Activated T-cell treated with anti-CD3 and anti-CD28 coated beads, Interleukin-2, amount 50 U/mL, for 24 hours (primary cell): ENCODE measurements around the gene TNFRSF21.

ENCODE experiments used
- DNase-seq: peaks from one replicate; pipeline ENCODE4 v3.0.0-alpha.2; 2020
- H3K27ac Mint-ChIP-seq: 2 replicates; pipeline ENCODE4 v1.8.0; 2020; ENCODE audit warnings: mild to moderate bottlenecking, mixed read lengths
- H3K27me3 Mint-ChIP-seq: 2 replicates; pipeline ENCODE4 v1.8.0; 2020; ENCODE audit warnings: mixed read lengths
- H3K36me3 Mint-ChIP-seq: 2 replicates; pipeline ENCODE4 v1.8.0; 2020; ENCODE audit warnings: low read depth, mixed read lengths
- H3K4me1 Mint-ChIP-seq: 2 replicates; pipeline ENCODE4 v1.8.0; 2020; ENCODE audit warnings: low read depth, mixed read lengths
- H3K4me3 Mint-ChIP-seq: 2 replicates; pipeline ENCODE4 v1.8.0; 2020; ENCODE audit warnings: mild to moderate bottlenecking, moderate library complexity, mixed read lengths
- H3K9me3 Mint-ChIP-seq: 2 replicates; pipeline ENCODE4 v1.8.0; 2020; ENCODE audit warnings: mixed read lengths

Gene TNFRSF21

DNA sequence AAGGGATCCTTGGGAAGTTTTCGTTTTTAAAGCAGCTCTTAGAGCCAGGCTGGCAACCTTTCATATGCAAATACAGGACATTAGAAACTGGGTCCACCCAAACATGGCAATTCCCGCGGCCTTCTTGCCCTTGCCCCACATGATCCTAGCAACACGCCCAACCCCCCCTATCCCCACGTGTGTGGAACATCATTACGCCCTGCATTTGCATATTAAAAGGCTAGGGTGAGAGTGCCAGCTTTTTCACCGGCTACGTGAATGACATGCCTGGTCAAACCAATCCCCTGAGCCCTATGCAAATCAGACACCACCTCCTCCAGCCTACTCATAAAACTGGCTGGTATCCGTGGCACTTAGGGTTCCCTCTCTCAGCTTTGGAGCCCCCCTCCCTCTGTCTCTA lies 88.1 kb downstream of the TNFRSF21 start:
- Mint-ChIP-seq H3K4me1 (no peaks in the 10 kb centered on the region), H3K27ac (no peak overlapping the region), H3K27me3 (no peaks in the 10 kb centered on the region), H3K9me3 (no peaks in the 10 kb centered on the region), H3K36me3 (no peaks in the 10 kb centered on the region), H3K4me3 (no peak overlapping the region)
- no peak for DNase-seq

GRCh38 chr6:47209632-47210031 lies 100.1 kb downstream of the TNFRSF21 start:
- H3K4me3 Mint-ChIP-seq: no peak overlapping the region
- no peaks in the 10 kb centered on the region for H3K9me3 Mint-ChIP-seq
- H3K4me1 Mint-ChIP-seq: no peaks in the 10 kb centered on the region
- no peaks in the 10 kb centered on the region for H3K36me3 Mint-ChIP-seq
- no peaks in the 10 kb centered on the region for H3K27me3 Mint-ChIP-seq
- H3K27ac Mint-ChIP-seq: no peak overlapping the region
- no peak for DNase-seq

DNA sequence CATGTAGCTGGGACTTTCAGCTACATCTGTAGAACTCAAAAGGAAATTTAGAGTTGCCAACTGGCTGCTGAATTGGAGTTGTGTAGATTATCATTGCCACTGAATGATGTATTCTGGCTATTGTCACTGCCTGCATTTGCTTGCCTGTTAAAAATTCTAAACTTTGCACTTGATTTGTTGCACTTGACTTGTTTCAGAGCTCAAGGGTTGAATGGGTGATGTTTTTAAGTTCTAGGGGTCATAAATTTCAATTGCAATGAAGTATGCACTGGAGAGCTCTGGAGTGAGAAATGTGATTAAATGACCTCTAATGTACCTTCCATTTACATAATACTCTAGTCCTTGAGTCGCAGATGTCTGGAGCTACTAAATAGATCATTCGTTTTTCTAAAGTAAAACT lies 102.4 kb downstream of the TNFRSF21 start:
- Mint-ChIP-seq H3K4me3 (no peak overlapping the region), H3K27ac (no peak overlapping the region), H3K27me3 (no peaks in the 10 kb centered on the region), H3K9me3 (no peaks in the 10 kb centered on the region), H3K36me3 (no peaks in the 10 kb centered on the region), H3K4me1 (peaks cover 17% of the 10 kb centered on the region)
- no peak for DNase-seq

DNA sequence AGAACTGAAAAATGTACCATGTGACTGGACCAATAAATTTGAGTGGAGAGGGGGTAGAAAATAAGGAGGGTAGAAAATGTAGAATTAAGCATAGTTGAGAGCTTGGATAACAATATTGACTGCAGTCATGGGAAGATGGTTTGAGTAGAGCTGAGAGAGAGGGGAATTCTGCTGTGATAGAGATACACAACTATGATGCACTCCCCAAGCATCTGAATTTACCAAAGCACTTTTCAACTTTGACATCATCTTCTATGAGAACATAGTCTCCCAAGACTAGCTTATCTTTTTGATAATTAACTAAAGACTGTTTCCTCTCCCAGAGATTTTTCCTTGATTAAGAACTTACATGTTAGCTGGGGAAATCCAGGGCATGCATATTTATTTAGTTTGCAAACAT lies 103.1 kb downstream of the TNFRSF21 start:
- Mint-ChIP-seq H3K4me1 (peaks cover 17% of the 10 kb centered on the region), H3K4me3 (no peak overlapping the region), H3K9me3 (no peaks in the 10 kb centered on the region), H3K36me3 (no peaks in the 10 kb centered on the region), H3K27ac (no peak overlapping the region), H3K27me3 (no peaks in the 10 kb centered on the region)
- no peak for DNase-seq

- H3K9me3 Mint-ChIP-seq: no peaks in the 10 kb centered on the region
- no peaks in the 10 kb centered on the region for H3K36me3 Mint-ChIP-seq
- peaks cover 21% of the 10 kb centered on the region for H3K4me1 Mint-ChIP-seq
- no peak overlapping the region for H3K4me3 Mint-ChIP-seq
- H3K27me3 Mint-ChIP-seq: no peaks in the 10 kb centered on the region
- DNase-seq: no peak
- H3K27ac Mint-ChIP-seq: no peak overlapping the region
These were observed 105.6 kb downstream of the TNFRSF21 start for GRCh38 chr6:47203938-47204611.

- no peaks in the 10 kb centered on the region for H3K9me3 Mint-ChIP-seq
- no peak for DNase-seq
- H3K4me3 Mint-ChIP-seq: no peak overlapping the region
- H3K4me1 Mint-ChIP-seq: peaks cover 23% of the 10 kb centered on the region
- peak overlapping the region; percentile 48 for H3K27ac Mint-ChIP-seq
- H3K27me3 Mint-ChIP-seq: no peaks in the 10 kb centered on the region
- H3K36me3 Mint-ChIP-seq: no peaks in the 10 kb centered on the region
These were observed 106.3 kb downstream of the TNFRSF21 start for GRCh38 chr6:47203266-47203937.

DNA sequence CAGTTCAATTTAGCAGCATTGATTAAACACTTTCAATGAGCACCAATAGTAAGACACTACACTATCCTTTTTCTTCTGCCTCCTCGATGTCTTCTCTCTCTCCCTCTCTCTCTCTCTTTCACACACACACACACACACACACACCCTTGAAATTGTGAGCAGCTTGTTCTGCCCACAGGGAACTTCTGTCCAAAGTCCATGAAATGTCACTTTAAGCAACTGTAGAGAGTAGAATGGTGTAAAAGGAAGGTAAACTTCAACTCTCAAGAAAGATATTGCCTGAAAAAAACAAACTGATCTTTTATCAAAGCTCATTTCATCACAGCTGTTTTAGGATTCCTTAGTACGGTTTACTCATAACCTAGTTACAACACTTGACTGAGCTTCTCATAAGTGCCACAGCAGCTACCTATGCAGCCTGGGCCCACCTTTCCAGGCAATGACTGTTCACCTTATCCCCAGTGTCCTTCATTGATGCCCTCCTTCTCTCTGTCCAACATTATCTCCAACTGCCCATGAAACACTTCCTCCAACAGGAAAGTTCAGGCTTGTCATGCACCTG lies 107.0 kb downstream of the TNFRSF21 start:
- Mint-ChIP-seq H3K27me3 (no peaks in the 10 kb centered on the region), H3K36me3 (no peaks in the 10 kb centered on the region), H3K4me1 (peaks cover 29% of the 10 kb centered on the region), H3K27ac (peak overlapping the region; percentile 48), H3K4me3 (no peak overlapping the region), H3K9me3 (no peaks in the 10 kb centered on the region)
- DNase-seq: no peak

GRCh38 chr6:47200536-47201334 lies 109.0 kb downstream of the TNFRSF21 start:
- no peaks in the 10 kb centered on the region for H3K36me3 Mint-ChIP-seq
- no peaks in the 10 kb centered on the region for H3K9me3 Mint-ChIP-seq
- no peak for DNase-seq
- H3K27me3 Mint-ChIP-seq: no peaks in the 10 kb centered on the region
- H3K4me3 Mint-ChIP-seq: no peak overlapping the region
- no peak overlapping the region for H3K27ac Mint-ChIP-seq
- H3K4me1 Mint-ChIP-seq: peaks cover 32% of the 10 kb centered on the region

DNA sequence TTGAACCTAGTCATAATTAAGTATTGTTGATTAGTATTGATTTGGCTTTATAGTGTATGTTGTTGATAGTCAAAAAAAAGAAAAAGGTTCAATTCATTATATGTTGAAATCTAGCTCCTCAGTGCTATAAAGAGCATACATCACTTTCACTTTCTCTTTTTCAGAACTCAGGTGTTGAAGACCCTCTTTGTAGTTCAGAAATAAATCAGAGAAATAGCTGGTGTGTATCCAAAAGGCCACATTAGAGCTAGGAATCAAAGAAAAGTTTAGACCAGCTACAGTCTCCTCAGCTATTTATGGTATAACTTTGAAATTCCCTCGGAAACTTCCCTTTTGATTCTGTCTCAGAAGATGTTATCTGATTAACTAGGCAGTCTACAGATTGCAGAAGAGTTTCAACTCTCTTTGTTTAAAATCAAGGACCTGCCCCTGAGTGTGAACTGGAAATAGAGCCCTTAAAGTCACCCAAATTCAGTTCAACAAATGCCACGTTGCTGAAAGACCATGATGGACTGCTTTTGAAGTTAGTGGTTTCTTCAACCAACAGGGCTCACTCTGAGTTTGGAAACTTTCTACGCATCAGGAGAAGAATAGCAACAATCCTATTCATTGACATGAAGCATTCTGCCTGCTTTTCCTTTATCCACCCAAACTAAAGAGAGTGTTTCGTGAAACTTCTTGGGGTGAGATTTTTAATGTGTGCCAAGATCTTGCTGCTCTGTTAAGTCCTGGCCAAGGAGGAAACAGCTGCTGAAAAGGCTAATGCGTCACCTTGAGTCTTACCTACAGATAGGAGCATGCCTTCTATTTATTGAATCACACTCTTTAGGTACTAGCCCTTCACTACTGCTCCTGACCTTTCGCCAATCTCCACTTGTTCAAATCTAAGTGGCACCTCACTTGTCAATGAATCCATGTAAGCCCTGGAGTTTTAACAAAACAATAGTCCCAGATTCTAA lies 111.7 kb downstream of the TNFRSF21 start:
- H3K4me3 Mint-ChIP-seq: peak overlapping the region; percentile 37
- no peak overlapping the region for H3K27ac Mint-ChIP-seq
- H3K9me3 Mint-ChIP-seq: no peaks in the 10 kb centered on the region
- no peaks in the 10 kb centered on the region for H3K36me3 Mint-ChIP-seq
- peaks cover 19% of the 10 kb centered on the region for H3K4me1 Mint-ChIP-seq
- no peak for DNase-seq
- H3K27me3 Mint-ChIP-seq: no peaks in the 10 kb centered on the region

DNA sequence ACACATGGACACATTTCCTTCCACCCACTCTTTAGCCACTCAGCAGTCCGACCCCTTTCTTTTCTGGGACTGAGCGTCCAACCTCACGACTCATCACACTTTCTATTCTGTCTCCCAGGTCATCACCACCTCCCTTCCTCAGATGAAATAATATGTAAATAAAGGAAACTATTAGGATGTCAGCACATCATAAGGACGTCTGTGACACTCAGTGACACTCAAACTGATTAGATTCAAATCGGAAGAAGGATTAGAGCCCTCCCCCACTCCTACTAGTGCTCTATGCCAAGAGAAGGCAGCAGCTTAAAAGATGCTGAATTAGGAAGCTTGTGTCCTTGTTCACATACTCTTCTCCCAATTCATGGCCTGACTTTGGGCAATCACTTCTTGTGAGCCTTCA lies 113.6 kb downstream of the TNFRSF21 start:
- H3K4me3 Mint-ChIP-seq: no peak overlapping the region
- no peak for DNase-seq
- H3K27me3 Mint-ChIP-seq: no peaks in the 10 kb centered on the region
- H3K27ac Mint-ChIP-seq: no peak overlapping the region
- no peaks in the 10 kb centered on the region for H3K9me3 Mint-ChIP-seq
- H3K36me3 Mint-ChIP-seq: no peaks in the 10 kb centered on the region
- peaks cover 15% of the 10 kb centered on the region for H3K4me1 Mint-ChIP-seq

DNA sequence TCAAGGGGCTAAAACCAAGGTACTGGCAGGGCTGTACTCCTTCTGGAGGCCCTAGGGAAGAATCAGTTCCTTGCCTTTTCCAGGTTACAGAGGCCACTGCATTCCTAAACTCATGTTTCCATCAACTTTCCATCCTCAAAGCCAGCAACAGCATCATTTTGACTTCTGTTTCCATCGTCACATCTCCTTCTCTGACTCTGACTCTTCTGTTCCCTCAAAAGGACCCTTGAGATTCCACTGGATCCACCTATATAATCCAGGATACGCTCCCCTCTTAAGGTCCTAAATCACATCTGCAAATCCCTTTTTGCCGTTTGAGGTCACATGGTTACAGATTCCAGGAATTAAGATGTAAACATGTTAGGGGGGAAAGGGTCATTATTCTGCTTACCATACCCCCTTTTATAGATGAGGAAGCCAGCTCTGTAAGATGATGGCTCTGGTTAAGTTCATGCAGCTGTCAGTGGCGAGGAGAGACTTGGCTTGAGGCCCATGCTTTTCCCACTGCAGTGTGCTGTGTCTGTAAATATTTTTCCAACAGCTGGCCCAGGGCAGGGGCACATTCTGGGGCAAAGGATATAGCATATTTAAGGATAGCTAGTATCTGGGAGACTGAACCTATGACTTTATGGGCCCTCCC lies 114.6 kb downstream of the TNFRSF21 start:
- H3K36me3 Mint-ChIP-seq: no peaks in the 10 kb centered on the region
- no peak for DNase-seq
- H3K4me3 Mint-ChIP-seq: no peak overlapping the region
- no peaks in the 10 kb centered on the region for H3K9me3 Mint-ChIP-seq
- H3K27me3 Mint-ChIP-seq: no peaks in the 10 kb centered on the region
- no peak overlapping the region for H3K27ac Mint-ChIP-seq
- H3K4me1 Mint-ChIP-seq: peaks cover 11% of the 10 kb centered on the region

DNA sequence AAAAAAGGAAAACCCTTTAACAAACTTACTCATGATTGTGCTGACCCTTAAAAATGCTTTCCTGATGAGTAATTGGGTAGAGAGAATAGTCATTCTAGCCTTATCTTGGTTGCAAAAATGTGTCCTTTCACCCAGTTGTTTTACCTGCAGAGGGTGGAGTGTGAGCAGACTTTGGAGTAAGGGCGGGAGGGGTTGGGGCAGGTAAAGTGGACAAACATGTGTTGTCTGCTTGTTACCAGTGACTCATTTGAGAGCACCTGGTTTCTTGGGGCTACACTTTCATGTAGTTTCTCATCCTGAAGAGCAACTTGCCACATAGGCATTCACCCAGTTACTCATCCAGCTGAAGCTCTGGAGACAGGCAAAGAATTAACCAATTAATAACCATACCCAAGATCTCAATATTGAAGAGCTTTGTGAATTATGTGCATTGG lies 121.1 kb downstream of the TNFRSF21 start:
- no peak overlapping the region for H3K4me3 Mint-ChIP-seq
- no peaks in the 10 kb centered on the region for H3K9me3 Mint-ChIP-seq
- no peaks in the 10 kb centered on the region for H3K4me1 Mint-ChIP-seq
- no peak overlapping the region for H3K27ac Mint-ChIP-seq
- DNase-seq: no peak
- H3K36me3 Mint-ChIP-seq: no peaks in the 10 kb centered on the region
- H3K27me3 Mint-ChIP-seq: peaks cover 2% of the 10 kb centered on the region

DNA sequence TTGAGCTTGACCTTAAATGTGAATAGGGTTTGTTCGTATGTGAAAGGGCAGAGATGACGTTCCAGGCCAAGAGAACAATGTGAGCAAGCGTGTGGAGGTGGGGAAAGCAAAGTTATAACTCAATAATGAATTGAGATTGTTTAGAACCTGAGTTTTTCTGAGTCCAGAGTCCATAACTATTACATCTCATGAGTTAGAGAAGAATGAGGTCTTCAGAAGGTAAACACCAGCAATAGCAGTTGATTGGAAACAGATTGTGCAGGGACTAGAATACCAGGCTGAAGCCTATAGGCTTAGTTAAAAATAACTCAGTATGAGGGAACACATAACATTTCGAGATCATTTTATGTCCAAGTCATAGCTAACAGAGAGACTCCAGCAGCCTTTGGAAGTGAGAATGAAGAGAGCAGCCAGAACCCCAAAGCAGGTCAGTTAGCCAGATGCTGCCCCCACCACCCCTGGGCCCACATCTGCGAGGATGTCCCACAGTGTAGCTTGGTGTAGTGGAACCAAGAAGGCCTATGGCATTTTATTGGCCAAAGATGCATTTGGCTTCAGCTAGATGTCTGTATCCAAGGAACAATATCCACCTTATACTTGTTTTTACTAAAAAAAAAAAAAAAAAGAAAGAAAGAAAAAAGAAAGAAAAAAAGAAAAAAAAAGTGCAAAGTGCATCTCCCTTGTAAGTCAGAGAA lies 121.7 kb downstream of the TNFRSF21 start:
- no peaks in the 10 kb centered on the region for H3K36me3 Mint-ChIP-seq
- H3K4me3 Mint-ChIP-seq: no peak overlapping the region
- H3K27ac Mint-ChIP-seq: no peak overlapping the region
- DNase-seq: no peak
- H3K4me1 Mint-ChIP-seq: no peaks in the 10 kb centered on the region
- H3K9me3 Mint-ChIP-seq: no peaks in the 10 kb centered on the region
- H3K27me3 Mint-ChIP-seq: peaks cover 2% of the 10 kb centered on the region
